ENCODE results near the gene TPR. TPM values are rescaled to one million over a fixed set of nuclear protein-coding genes. Genes with fewer than 3 reads are reported as not detected.

Gene TPR
- total and polyA plus RNA-seq, 2 of the 8 experiments (the other 6 are each of a cell fraction or from before 2014, with no cell fraction given) = 57.1 to 102 TPM

DNA sequence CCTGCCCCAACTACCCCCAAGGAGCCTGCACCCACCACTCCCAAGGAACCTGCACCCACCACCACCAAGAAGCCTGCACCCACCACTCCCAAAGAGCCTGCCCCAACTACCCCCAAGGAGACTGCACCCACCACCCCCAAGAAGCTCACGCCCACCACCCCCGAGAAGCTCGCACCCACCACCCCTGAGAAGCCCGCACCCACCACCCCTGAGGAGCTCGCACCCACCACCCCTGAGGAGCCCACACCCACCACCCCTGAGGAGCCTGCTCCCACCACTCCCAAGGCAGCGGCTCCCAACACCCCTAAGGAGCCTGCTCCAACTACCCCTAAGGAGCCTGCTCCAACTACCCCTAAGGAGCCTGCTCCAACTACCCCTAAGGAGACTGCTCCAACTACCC is 67.6 kb downstream of the TPR start (continued):
- TF ChIP-seq POLR2A (IDR thresholded peaks at IDR 0.05; ENCODE audit: control extremely low read depth in 1 of 2, low read depth in 2 of 2, low read length in 2 of 2) (no peak), RBBP5 (IDR thresholded peaks at IDR 0.05; ENCODE audit: borderline replicate concordance, low read depth, low read length) (no peak)
